SW480 (cell line): ENCODE data around the gene HMCN2.
A peak's percentile ranks its signal among the peaks of the same experiment; 100 is the strongest.
"Not testable (repeated sequence)": the region's sequence is repeated elsewhere in the genome, so short reads cannot be mapped to it uniquely, and the experiment has no call there.

Experiments
- DNase-seq: peaks from one replicate; pipeline ENCODE4 v3.0.0-alpha.2; 2016; ENCODE audit warnings: low spot score

HMCN2 gene

GRCh38 chr9:130393681-130394071 is 128.1 kb downstream of the HMCN2 start:
- no peak for DNase-seq

DNA sequence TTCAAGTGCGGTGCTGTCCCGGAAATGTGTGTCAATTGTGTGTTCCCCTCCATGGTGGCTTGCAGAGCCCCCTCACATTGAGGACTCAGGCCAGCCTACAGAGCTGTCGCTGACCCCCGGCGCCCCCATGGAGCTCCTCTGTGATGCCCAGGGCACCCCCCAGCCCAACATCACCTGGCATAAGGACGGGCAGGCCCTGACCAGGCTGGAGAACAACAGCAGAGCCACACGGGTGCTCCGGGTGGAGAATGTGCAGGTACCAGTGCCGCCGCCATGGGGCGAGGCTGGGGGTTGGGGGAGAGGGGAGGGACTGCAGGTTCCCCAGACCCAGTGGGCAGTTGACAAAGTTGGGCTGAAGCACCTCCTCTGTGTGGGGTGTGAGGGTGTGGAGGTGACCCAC is 128.8 kb downstream of the HMCN2 start:
- no peak for DNase-seq

- no peak for DNase-seq
These were observed 129.4 kb downstream of the HMCN2 start for GRCh38 chr9:130394814-130395470.

DNA sequence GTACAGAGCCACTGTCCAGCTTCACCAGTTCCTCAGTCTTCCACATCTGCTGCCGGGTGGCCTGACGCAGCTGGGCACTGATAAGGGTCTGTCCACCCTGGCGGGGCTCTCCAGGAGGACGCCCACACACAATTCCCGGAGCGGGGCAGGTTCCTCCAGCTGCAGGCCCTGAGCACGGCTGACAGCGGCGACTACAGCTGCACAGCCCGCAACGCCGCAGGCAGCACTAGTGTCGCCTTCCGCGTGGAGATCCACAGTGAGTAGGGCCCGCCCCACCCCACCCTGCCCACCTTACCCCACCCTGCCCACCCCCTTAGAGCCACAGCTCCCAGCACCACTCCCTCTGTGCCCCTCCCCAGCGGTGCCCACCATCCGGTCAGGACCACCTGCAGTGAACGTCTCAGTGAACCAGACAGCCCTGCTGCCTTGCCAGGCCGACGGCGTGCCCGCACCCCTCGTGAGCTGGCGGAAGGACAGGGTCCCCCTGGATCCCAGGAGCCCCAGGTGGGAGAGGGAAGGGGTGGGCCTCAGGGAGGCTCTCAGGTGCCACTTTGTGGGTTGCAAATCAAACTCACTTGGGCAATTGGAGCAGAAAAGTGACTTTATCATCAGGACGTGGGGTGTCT is 130.4 kb downstream of the HMCN2 start:
- DNase-seq: no peak

- no peak for DNase-seq
These were observed 131.0 kb downstream of the HMCN2 start for GRCh38 chr9:130396581-130396980.

GRCh38 chr9:130398487-130399240 is 133.1 kb downstream of the HMCN2 start:
- no peak for DNase-seq

DNA sequence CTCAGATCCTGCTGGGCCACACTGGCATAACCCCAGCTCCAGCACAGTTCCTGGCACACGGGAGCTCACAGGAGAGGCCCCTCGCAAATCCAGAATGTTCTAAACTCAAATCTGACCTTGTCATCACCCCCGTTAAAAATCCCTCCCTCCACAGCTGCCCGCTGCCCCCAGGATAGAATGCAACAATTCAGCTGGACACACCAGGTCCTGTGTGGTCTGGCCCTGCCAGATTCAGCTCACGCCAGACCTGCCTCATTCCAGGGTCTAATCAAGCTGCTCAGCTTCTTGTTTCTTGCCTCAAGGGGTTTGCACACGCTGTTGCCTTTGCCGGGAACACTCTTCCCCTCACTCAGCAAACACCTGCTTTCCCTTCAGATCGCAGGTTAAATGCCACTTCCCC is 134.2 kb downstream of the HMCN2 start:
- DNase-seq: no peak

GRCh38 chr9:130400870-130401269 is 135.3 kb downstream of the HMCN2 start:
- DNase-seq: no peak

DNA sequence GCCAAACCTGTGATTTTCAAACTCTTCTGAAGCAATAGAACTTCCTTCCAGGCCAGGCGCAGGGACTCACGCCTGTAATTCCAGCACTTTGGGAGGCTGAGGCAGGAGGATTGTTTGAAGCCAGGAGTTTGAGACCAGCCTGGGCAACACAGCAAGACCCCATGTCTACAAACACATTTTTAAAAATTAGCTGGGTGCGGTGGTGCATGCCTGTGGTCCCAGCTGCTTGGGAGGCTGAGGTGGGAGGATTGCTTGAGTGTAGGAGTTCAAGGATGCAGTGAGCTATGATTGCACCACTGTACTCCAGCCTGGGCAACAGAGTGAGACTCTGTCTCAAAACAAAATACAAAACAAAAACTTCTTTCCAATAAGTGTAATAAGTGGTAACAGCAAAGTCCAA is 136.2 kb downstream of the HMCN2 start:
- not testable (repeated sequence) for DNase-seq

DNA sequence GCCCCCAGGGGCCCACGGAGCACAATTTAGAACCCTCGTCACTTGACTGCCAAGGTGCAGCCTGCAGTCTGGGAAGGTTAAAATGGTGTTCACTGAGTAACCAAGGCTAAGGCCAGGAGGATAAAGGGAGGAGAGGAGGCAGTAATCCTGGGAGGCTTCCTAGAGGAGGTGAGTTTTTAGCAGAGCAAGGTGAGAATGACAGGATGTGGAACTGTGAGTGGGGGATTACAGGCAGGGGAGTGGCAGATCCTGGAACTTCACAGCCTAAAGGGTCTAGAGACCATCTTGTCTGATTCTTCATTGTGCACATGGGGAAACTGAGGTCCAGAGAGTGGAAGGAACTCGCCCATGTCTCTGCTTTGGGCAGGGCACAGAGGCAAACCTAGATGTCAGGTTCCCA is 136.7 kb downstream of the HMCN2 start:
- no peak for DNase-seq

GRCh38 chr9:130402645-130403440 is 137.3 kb downstream of the HMCN2 start:
- DNase-seq: no peak

GRCh38 chr9:130405657-130406257 is 140.2 kb downstream of the HMCN2 start:
- DNase-seq: no peak

GRCh38 chr9:130406278-130406895 is 140.8 kb downstream of the HMCN2 start:
- no peak for DNase-seq

- DNase-seq: no peak
These were observed 142.5 kb downstream of the HMCN2 start for GRCh38 chr9:130407916-130408663.

DNA sequence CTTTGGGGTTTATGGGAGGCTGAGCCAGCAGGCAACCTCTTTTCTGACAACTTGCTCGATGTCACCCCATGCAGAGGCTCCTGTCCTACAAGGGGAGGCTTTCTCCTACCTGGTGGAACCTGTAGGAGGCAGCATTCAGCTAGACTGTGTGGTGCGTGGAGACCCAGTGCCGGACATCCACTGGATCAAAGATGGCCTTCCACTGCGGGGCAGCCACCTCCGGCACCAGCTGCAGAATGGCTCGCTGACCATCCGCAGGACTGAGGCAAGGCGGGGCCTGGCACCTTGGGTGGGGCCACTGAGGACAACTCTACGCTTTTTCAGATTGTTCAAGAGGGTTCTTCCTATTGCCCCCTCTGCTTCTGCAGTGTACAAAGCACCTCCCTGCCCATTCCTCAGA is 143.1 kb downstream of the HMCN2 start:
- no peak for DNase-seq

DNA sequence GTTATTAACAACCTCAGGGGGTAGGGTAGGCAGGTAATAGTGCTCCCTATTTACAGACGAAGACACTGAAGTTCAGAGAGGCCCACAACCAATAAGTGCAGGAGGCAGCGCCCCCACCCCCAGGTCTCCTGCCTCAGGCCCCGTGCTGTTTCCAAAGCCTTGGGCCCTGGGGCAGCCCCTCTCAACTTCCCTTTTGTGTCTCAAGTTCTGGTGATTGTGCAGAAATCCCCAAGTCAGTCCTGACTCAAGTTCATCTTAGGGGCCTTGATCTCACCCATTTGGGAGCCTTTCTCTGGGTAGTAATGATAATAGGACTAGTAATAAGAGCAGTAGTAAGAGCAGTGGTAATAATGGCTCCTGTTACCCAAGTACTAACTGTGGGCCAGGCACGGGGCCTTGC is 143.7 kb downstream of the HMCN2 start:
- DNase-seq: no peak

GRCh38 chr9:130410443-130410842 is 144.9 kb downstream of the HMCN2 start:
- DNase-seq: no peak

DNA sequence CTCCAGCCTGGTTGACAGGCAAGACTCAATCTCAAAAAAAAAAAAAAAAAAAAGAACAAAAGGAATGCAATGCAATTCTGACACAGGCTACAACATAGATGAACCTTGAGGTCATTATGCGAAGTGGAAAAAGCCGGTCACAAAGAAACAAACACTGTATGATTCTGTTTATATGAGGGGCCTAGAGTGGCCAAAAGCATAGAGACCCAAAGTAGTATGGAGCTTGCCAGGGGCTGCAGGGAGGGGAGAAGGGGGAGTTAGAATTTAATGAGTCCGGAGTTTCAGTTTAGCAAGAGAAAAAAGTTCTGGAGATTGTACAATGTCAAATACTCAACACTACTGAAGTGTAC is 146.0 kb downstream of the HMCN2 start:
- DNase-seq: no peak

DNA sequence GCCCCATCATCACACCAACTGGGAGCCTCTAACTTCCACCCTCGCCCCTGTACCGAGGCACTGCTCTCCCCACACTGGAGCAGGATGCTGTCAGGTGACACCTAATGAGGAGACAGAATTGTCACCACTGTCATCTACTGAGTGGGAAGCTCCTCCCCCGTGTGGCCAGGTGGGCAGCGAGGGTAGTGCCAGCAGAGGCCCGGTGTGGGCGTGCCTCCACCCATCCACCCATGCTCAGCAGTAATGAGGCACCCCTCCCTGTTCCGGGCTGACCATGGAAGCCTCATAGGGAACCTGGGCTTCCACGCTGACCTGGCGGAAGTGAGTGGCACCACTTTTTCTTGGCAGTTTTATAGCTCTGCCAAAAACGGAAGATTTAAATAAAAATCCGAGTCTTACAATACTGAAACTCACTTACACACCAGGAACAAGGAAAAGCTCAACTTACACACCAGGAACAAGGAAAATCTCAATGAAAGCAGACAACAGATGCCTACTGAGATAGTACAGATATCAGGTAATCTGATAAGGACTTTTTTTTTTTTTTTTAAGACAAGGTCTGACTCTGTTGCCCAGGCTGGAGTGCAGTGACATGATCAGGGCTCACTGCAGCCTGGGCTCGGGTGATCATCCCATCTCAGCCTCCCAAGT is 148.6 kb downstream of the HMCN2 start:
- DNase-seq: peak; percentile 26

DNA sequence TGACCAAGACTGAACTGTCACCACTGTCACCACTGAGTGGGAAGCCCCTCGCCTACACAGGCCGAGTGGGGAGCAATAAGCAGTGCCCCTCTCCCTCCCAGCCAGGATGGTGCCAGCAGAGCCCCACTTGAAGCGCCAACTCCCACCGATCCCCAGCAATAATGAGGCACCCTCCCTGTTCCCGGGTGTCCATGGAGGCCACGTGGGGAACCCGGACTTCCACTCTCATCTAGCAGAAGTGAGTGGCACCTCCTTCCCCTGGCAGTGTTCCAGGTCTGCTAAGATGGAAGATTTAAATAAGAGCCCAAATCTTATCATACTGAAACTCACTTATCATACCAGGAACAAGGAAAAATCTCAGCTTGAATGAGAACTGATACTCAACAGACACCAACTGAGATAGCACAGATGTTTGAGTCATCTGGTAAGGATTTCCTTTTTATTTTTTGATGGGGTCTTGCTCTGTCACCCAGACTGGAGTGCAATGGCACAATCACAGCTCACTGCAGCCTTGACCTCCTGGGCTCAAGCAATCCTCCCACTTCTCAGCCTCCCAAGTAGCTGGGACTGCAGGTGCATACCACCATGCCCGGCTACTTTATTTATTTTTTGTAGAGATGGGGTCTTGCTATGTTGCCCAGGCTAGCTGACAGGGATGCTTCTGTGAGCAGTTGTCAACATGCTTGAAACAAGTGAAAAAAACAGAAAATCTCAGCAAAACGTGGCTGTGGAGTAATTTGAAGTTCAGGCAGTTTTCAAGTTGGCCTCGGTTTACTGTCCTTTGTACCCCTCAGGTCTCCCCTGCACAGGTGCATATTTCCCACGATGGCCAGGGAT is 149.6 kb downstream of the HMCN2 start:
- no peak for DNase-seq
